Upper lobe of right lung (tissue), 1 donor: ENCODE measurements around the gene DMD. TPM values are rescaled to one million over a fixed set of nuclear protein-coding genes. Genes with fewer than 3 reads are reported as not detected.

Experiments
- ATAC-seq: fragments of 200-7000 bp; cut with Tn5 transposase; one replicate; pipeline ENCODE4 v1.9.1; 2020; ENCODE audit warnings: mild to moderate bottlenecking, moderate library complexity
- DNase-seq: peaks from one replicate; pipeline ENCODE4 v3.0.0-alpha.2; 2020
- H3K27ac ChIP-seq: fragments of 200-600 bp; one replicate; pipeline ENCODE4 v1.8.0; 2022
- H3K27me3 ChIP-seq: fragments of 200-600 bp; one replicate; pipeline ENCODE4 v1.8.0; 2022; ENCODE audit warnings: mild to moderate bottlenecking
- H3K36me3 ChIP-seq: fragments of 200-600 bp; one replicate; pipeline ENCODE4 v1.8.0; 2022
- H3K4me1 ChIP-seq: fragments of 200-600 bp; one replicate; pipeline ENCODE4 v1.8.0; 2022
- H3K4me3 ChIP-seq: fragments of 200-600 bp; one replicate; pipeline ENCODE4 v1.8.0; 2022; ENCODE audit warnings: mild to moderate bottlenecking
- H3K9me3 ChIP-seq: fragments of 200-600 bp; one replicate; pipeline ENCODE4 v1.8.0; 2022
- CTCF ChIP-seq: fragments of 200-600 bp; IDR thresholded peaks from one replicate; pipeline ENCODE4 v1.8.0; 2022; ENCODE audit warnings: antibody characterized with exemption
- intact Hi-C: fragments of 100-400 bp; cut with DNase I; formaldehyde crosslinking; loops from one replicate; pipeline ENCODE4 v1.11.0; 2022
- total RNA-seq: library from RNA; stranded (reverse); fragmentation: NEBNext Ultra II Directional; extraction: Animal tissue kit (Norgen Biotek cat#: 25700); gene quantifications from one replicate; pipeline ENCODE4 v1.2.1, GENCODE V29; 2021
- donor health status: DM: no; HTN: yes; CAD: no; lungs with severe emphysema.

DMD gene
- total RNA-seq, 1 donor from 2014 or later: 24.7 TPM

DNA sequence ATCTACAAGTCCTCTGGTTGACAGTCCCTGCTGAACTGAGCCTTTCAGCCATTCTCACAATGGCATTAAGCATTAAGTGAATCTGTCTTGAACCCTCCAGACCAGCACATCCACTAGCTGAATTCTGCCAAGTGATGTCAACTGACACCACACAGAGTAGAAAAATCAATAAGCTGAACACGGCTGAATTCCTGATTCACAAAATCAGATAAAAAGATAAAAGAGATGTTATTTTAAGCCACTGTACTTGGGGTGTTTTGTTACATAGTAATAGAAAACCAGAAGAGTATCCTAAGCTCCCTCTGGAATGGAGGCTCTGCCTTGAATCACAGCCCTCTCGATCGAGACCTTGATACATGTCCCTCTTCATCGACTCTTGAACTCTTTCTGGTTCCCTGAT, 336.5 kb downstream of the DMD start:
- no peaks in the 10 kb centered on the region for H3K9me3 ChIP-seq
- no peaks in the 10 kb centered on the region for H3K36me3 ChIP-seq
- intact Hi-C loops: no loop called here
- ATAC-seq: no peak
- no peaks in the 10 kb centered on the region for H3K27me3 ChIP-seq
- no peak overlapping the region for H3K27ac ChIP-seq
- no peaks in the 10 kb centered on the region for H3K4me1 ChIP-seq
- no peak overlapping the region for H3K4me3 ChIP-seq
- TF ChIP-seq CTCF: no peak
- DNase-seq: no peak

DNA sequence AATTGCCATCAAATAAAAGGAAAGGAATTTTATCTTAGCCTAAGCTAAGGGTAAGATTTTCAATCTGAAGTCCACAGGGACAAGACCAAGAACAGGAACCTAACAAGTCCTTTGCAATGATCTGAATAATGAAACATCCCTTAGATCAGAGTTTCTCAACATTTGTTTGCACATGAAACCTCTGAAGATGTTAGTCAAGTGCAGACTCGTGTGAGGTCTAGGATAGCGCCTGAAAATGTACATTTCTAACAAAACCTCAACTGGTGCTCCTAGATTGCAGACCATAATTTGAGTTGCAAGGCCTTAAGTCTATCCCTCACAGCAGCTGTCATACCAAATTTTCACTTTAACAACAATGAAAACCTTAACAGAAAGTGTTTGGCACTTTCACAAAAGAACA, 337.6 kb downstream of the DMD start:
- Histone ChIP-seq H3K27ac (no peak overlapping the region), H3K36me3 (no peaks in the 10 kb centered on the region), H3K27me3 (no peaks in the 10 kb centered on the region), H3K9me3 (no peaks in the 10 kb centered on the region), H3K4me3 (no peak overlapping the region), H3K4me1 (no peaks in the 10 kb centered on the region)
- ATAC-seq (no peak), DNase-seq (no peak)
- intact Hi-C loops: no loop called here
- no peak for TF ChIP-seq CTCF

- intact Hi-C loops: no loop called here
- Histone ChIP-seq H3K36me3 (no peaks in the 10 kb centered on the region), H3K27me3 (no peaks in the 10 kb centered on the region), H3K4me3 (no peak overlapping the region), H3K9me3 (no peaks in the 10 kb centered on the region), H3K27ac (no peak overlapping the region), H3K4me1 (no peaks in the 10 kb centered on the region)
- ATAC-seq (no peak), DNase-seq (no peak)
- no peak for TF ChIP-seq CTCF
Measured at GRCh38 chrX:32871636-32872035, 339.7 kb downstream of the DMD start.

DNA sequence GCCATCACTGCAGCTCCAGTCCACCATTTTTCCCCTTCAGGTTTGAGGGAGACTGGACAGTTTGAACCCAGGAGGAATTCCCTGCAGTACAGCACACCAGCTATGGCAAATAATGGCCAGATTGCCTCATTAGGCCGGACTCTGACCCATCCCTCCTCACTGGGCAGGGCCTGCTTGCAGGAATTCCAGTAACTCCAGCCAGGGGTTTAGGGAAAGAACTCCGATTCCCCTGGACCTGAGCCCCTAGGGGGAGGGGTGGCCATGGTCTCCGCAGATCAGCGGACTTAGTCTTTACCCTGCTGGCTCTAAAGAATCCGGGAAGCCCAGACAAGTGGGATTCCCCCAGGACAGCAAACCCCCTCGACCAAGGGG, 342.8 kb downstream of the DMD start:
- H3K27ac ChIP-seq: no peak overlapping the region
- no peaks in the 10 kb centered on the region for H3K27me3 ChIP-seq
- TF ChIP-seq CTCF: no peak
- intact Hi-C loops: no loop called here
- no peaks in the 10 kb centered on the region for H3K4me1 ChIP-seq
- no peak for DNase-seq
- no peak for ATAC-seq
- no peak overlapping the region for H3K4me3 ChIP-seq
- no peaks in the 10 kb centered on the region for H3K36me3 ChIP-seq
- H3K9me3 ChIP-seq: no peaks in the 10 kb centered on the region

DNA sequence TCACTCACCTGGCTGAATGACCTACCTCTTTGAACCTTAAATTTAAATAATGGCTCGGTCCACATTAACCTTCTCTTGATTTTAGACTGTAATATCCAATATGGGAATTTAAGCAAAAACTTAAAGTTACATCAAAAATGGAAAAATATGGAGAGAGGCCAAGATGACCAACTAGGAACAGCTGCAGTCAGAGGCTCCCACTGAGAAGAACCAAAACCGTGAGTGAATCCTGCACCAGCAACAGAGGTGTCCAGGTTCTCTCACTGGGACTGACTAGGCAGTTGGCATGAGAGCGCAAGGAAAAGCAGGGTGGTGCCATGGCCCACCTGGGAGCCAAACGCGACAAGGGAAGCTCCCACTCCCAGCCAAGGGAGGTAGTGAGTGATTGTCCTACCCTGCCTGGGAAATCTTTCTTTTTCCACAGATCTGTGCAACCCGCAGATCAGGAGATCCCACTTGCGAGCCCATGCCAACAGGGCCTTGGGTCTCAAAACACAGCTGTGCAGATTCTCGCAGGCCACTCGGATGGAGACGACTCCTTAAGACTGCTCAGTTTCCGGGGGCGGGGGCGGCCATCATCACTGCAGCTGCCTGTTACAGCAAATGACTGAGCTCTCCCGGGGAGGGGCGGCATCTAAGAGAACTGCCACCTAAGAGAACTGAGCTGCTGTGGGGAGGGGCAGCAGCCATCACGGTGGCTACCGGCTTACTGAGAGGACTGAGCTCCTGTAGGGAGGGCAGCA, 343.4 kb downstream of the DMD start:
- Histone ChIP-seq H3K27me3 (no peaks in the 10 kb centered on the region), H3K27ac (no peak overlapping the region), H3K4me3 (no peak overlapping the region), H3K36me3 (no peaks in the 10 kb centered on the region), H3K9me3 (no peaks in the 10 kb centered on the region), H3K4me1 (no peaks in the 10 kb centered on the region)
- no peak for TF ChIP-seq CTCF
- intact Hi-C loops: no loop called here
- ATAC-seq (no peak), DNase-seq (no peak)

DNA sequence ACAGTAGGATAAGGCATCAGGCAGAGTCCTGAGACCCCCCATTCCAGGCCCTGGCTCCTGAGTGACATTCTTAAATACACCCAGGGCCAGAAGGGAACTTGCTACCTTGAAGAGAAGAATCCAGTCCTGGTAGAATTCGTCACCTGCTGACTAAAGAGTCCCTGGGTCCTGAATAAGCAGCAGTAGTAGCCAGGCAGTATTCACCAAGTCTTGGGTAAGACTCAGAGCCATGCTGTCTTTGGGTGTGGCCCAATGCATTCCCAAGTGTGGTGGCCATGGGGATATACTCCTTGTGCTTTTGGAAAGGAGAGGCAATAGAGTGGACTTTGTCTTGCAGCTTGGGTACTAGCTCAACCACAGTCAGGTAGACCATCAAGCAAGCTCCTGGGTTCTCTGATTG, 359.1 kb downstream of the DMD start:
- H3K27me3 ChIP-seq: no peaks in the 10 kb centered on the region
- intact Hi-C loops: no loop called here
- ATAC-seq: no peak
- TF ChIP-seq CTCF: no peak
- H3K27ac ChIP-seq: no peak overlapping the region
- DNase-seq: no peak
- H3K36me3 ChIP-seq: no peaks in the 10 kb centered on the region
- no peaks in the 10 kb centered on the region for H3K4me1 ChIP-seq
- H3K4me3 ChIP-seq: no peak overlapping the region
- no peaks in the 10 kb centered on the region for H3K9me3 ChIP-seq
